Suprapubic skin (tissue), 4 donors: ENCODE measurements around the gene FLACC1. TPM values are rescaled to one million over a fixed set of nuclear protein-coding genes. Genes with fewer than 3 reads are reported as not detected.

Experiments used
- DNase-seq, 2 donors: peaks; one replicate each; pipeline ENCODE4 v3.0.0-alpha.2; 2019; ENCODE audit warnings: low spot score in 2 of 2
- H3K27ac ChIP-seq: fragments of 200-600 bp; sonication (generic); one replicate; pipeline ENCODE4 v1.5.1; 2019
- H3K27me3 ChIP-seq: fragments of 200-600 bp; sonication (generic); one replicate; pipeline ENCODE4 v1.5.1; 2019
- H3K36me3 ChIP-seq: fragments of 200-600 bp; sonication (generic); one replicate; pipeline ENCODE4 v1.5.1; 2019
- H3K4me1 ChIP-seq: fragments of 200-600 bp; sonication (generic); one replicate; pipeline ENCODE4 v1.5.1; 2019
- H3K4me3 ChIP-seq: fragments of 200-600 bp; sonication (generic); one replicate; pipeline ENCODE4 v1.5.1; 2019; ENCODE audit warnings: mild to moderate bottlenecking
- H3K9me3 ChIP-seq: fragments of 200-600 bp; sonication (generic); one replicate; pipeline ENCODE4 v1.5.1; 2019
- EP300 ChIP-seq: sonication (generic); formaldehyde crosslinking; IDR thresholded peaks from one replicate; pipeline ENCODE4 v1.6.1; 2017; ENCODE audit warnings: antibody characterized with exemption
- POLR2A ChIP-seq, 2 donors: fragments of 450-650 bp; IDR thresholded peaks; one replicate each; pipeline ENCODE4 v1.6.1; 2017; ENCODE audit warnings: antibody characterized with exemption in 2 of 2, mild to moderate bottlenecking in 2 of 2, moderate library complexity in 2 of 2
- POLR2AphosphoS5 ChIP-seq, 3 donors: sonication (generic); formaldehyde crosslinking; IDR thresholded peaks; one replicate each; pipeline ENCODE4 v1.6.1; 2017; ENCODE audit warnings: antibody characterized with exemption in 3 of 3
- WGBS: methylation state at CpG from one replicate; pipeline ENCODE4 v1.1.5; 2018; 5-methylcytosine and 5-hydroxymethylcytosine counted together
- total RNA-seq, 4 donors: library from RNA; depleted of rRNA; stranded (reverse); fragments of >200 nt; gene quantifications; one replicate each; pipeline ENCODE4 v1.1.0, GENCODE V29; 2016
- TF ChIP-seq, protein P1 (sequence below), 2 donors: fragments of 200-600 bp in 1 of 2; fragments of 450-650 bp in 1 of 2; sonication (generic) in 1 of 2; IDR thresholded peaks; one replicate each; pipeline ENCODE4 v1.5.1; 2016 to 2019; ENCODE audit warnings: antibody characterized with exemption in 2 of 2, mild to moderate bottlenecking in 1 of 2, moderate library complexity in 1 of 2

FLACC1 gene
- total RNA-seq, 4 donors from 2014 or later, result 0.80 to 1.0 TPM; not detected in 2

DNA sequence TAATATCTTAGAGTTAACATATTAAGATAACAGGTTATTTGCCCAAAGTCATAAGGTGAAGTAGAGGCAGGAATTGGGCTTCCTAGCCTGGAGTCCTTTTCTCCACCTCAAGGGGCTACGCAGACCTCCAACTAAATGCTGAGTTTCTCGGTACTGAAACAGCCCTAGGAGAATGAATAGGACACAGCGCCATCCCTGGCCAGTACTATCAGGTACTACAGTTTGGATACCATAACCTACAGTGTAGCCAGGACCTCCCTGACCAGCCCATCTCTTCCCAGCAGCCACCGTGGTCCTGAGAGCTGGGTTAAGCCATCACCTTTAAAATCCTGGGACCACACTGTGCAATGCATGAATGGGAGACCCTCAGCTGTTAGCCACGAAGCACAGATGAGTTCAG, 81.2 kb downstream of the FLACC1 start:
- H3K27ac ChIP-seq, result no peak overlapping the region
- H3K36me3 ChIP-seq, result peaks cover 58% of the 10 kb centered on the region
- DNase-seq, result no peak
- H3K4me1 ChIP-seq, result no peaks in the 10 kb centered on the region
- H3K4me3 ChIP-seq, result no peak overlapping the region
- no peaks in the 10 kb centered on the region for H3K9me3 ChIP-seq
- TF ChIP-seq POLR2A (IDR thresholded peaks at IDR 0.05), result no peak
- TF ChIP-seq POLR2AphosphoS5 (IDR thresholded peaks at IDR 0.05), result no peak
- TF ChIP-seq, protein P1, sequence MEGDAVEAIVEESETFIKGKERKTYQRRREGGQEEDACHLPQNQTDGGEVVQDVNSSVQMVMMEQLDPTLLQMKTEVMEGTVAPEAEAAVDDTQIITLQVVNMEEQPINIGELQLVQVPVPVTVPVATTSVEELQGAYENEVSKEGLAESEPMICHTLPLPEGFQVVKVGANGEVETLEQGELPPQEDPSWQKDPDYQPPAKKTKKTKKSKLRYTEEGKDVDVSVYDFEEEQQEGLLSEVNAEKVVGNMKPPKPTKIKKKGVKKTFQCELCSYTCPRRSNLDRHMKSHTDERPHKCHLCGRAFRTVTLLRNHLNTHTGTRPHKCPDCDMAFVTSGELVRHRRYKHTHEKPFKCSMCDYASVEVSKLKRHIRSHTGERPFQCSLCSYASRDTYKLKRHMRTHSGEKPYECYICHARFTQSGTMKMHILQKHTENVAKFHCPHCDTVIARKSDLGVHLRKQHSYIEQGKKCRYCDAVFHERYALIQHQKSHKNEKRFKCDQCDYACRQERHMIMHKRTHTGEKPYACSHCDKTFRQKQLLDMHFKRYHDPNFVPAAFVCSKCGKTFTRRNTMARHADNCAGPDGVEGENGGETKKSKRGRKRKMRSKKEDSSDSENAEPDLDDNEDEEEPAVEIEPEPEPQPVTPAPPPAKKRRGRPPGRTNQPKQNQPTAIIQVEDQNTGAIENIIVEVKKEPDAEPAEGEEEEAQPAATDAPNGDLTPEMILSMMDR (IDR thresholded peaks at IDR 0.05), result no peak
- no peak for TF ChIP-seq EP300
- H3K27me3 ChIP-seq, result no peaks in the 10 kb centered on the region
- 64% methylated on average over 5 of the region's 5 CpGs for WGBS

- no peaks in the 10 kb centered on the region for H3K4me1 ChIP-seq
- no peak overlapping the region for H3K27ac ChIP-seq
- TF ChIP-seq EP300 (no peak), POLR2AphosphoS5 (IDR thresholded peaks at IDR 0.05) (no peak), POLR2A (IDR thresholded peaks at IDR 0.05) (no peak)
- TF ChIP-seq, protein P1 (IDR thresholded peaks at IDR 0.05), result no peak
- no peaks in the 10 kb centered on the region for H3K27me3 ChIP-seq
- no peak for DNase-seq
- peaks cover 67% of the 10 kb centered on the region for H3K36me3 ChIP-seq
- no peaks in the 10 kb centered on the region for H3K9me3 ChIP-seq
- no peak overlapping the region for H3K4me3 ChIP-seq
- 77% methylated on average over 2 of the region's 2 CpGs for WGBS
Observed at GRCh38 chr2:201275069-201275468, 82.1 kb downstream of the FLACC1 start.

- Histone ChIP-seq H3K27ac (no peak overlapping the region), H3K36me3 (peaks cover 56% of the 10 kb centered on the region)
- TF ChIP-seq POLR2AphosphoS5 (IDR thresholded peaks at IDR 0.05) (no peak), POLR2A (IDR thresholded peaks at IDR 0.05) (no peak), EP300 (no peak)
- TF ChIP-seq, protein P1 (IDR thresholded peaks at IDR 0.05), result no peak
Observed at GRCh38 chr2:201273330-201273983, 83.7 kb downstream of the FLACC1 start.

DNA sequence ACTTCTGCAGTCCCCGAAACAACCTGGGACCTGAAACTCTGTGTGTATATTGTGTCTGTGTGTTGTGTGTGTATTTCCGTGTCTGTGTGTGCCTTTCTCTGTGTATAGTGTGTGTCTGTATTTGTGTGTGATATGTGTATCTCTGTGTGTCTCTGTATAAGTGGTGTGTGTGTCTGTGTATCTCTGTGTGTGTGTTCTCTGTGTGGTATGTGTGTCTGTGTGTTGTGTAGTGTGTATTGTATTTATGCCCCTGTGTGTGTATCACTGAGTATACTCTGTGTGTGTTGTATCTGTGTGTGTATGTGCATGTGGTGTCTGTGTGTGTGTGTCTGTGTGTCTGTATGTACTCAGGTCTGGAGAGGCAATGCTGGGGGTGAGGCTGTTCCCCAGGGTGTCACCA, 85.2 kb downstream of the FLACC1 start:
- Histone ChIP-seq H3K4me1 (no peaks in the 10 kb centered on the region), H3K9me3 (no peaks in the 10 kb centered on the region), H3K36me3 (peaks cover 52% of the 10 kb centered on the region), H3K27me3 (no peaks in the 10 kb centered on the region), H3K27ac (no peak overlapping the region), H3K4me3 (no peak overlapping the region)
- TF ChIP-seq POLR2A (IDR thresholded peaks at IDR 0.05) (no peak), EP300 (no peak), POLR2AphosphoS5 (IDR thresholded peaks at IDR 0.05) (no peak)
- TF ChIP-seq, protein P1 (IDR thresholded peaks at IDR 0.05), result no peak
- DNase-seq, result no peak
- WGBS, result 86% methylated on average over 2 of the region's 2 CpGs

More at GRCh38 chr2:201273330-201273983, 83.7 kb downstream of the FLACC1 start:
- Histone ChIP-seq H3K4me1 (no peaks in the 10 kb centered on the region), H3K4me3 (no peak overlapping the region), H3K9me3 (no peaks in the 10 kb centered on the region), H3K27me3 (no peaks in the 10 kb centered on the region)
- WGBS, result 81% methylated on average over 9 of the region's 9 CpGs
- DNase-seq, result no peak

DNA sequence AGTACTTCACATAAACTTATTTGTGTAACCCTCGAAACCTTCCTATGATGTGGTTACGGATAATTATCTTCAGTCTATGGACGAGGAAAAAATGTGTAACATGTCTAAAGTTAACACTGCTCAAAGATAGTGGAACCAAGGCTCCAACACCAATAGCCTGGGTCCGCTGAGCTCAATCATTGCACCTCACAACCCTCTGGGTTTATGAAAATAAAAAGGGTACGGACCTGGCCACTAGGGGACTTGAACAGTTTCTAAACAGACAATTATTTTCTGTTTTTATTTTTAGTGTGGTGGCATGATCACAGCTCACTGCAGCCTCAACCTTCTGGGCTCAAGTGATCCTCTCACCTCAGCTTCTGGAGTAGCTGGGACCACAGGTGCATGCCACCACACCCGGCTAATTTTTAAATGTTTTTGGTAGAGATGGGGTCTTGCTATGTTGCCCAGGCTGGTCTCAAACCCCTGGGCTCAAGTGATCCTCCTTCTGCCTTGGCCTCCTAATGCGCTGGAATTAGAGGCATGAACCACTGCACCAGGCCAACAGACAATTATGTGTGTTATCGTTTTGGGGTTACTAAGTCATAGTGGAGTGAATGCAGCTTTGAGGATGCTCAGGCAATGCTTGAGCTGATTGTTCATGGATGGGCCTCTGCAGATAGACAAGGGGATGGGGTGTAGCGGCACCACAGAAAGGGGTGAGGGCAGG, 86.7 kb downstream of the FLACC1 start:
- TF ChIP-seq POLR2A (IDR thresholded peaks at IDR 0.05), result no peak
- TF ChIP-seq EP300, result no peak
- TF ChIP-seq POLR2AphosphoS5 (IDR thresholded peaks at IDR 0.05), result no peak
- TF ChIP-seq, protein P1 (IDR thresholded peaks at IDR 0.05), result no peak
- peaks cover 47% of the 10 kb centered on the region for H3K36me3 ChIP-seq

More for the DNA sequence above, 86.7 kb downstream of the FLACC1 start:
- no peaks in the 10 kb centered on the region for H3K27me3 ChIP-seq
- H3K27ac ChIP-seq, result no peak overlapping the region
- WGBS, result 92% methylated on average over 9 of the region's 9 CpGs
- no peak overlapping the region for H3K4me3 ChIP-seq
- DNase-seq, result no peak
- no peaks in the 10 kb centered on the region for H3K9me3 ChIP-seq
- no peaks in the 10 kb centered on the region for H3K4me1 ChIP-seq
